Panc1 (cell line): ENCODE results near the gene ZNF236. TPM values are rescaled to one million over a fixed set of nuclear protein-coding genes. Genes with fewer than 3 reads are reported as not detected.

Experiments used
- ATAC-seq: fragments of 200-7000 bp; cut with Tn5 transposase; 2 replicates; pipeline ENCODE4 v1.9.1; 2020; ENCODE audit warnings: mild to moderate bottlenecking, moderate library complexity
- BruUV-seq: library from RNA; stranded (reverse); fragments of 400-500 nt; replicated peaks from 2 replicates; lab custom pipeline; 2021; lab: Mats Ljungman, UMichigan
- CTCF ChIA-PET: fragments of 300-600 bp; sonication (Branson Sonifier 250); formaldehyde crosslinking; loops from one replicate; lab custom pipeline; 2022; ENCODE audit warnings: antibody characterized with exemption; lab: Charles Lee
- POLR2A ChIA-PET: fragments of 300-600 bp; sonication (Branson Sonifier 250); formaldehyde crosslinking; loops from one replicate; lab custom pipeline; 2022; ENCODE audit warnings: antibody characterized with exemption; lab: Charles Lee
- DNase-seq: peaks from one replicate; pipeline ENCODE4 v3.0.0-alpha.2; 2010; ENCODE audit warnings: low read depth, low spot score
- H3K27ac ChIP-seq: 2 replicates; pipeline ENCODE4 v1.5.1; 2011; ENCODE audit warnings: mild to moderate bottlenecking, low read length, inconsistent platforms
- H3K27me3 ChIP-seq: fragments of 200-500 bp; sonication (Bioruptor generic); 2 replicates; pipeline ENCODE4 v1.6.0; 2014; ENCODE audit warnings: low read length, inconsistent platforms; ENCODE audit not compliant: control insufficient read depth, insufficient read depth
- H3K36me3 ChIP-seq: fragments of 200-500 bp; sonication (Bioruptor generic); 2 replicates; pipeline ENCODE4 v1.5.1; 2014; ENCODE audit warnings: inconsistent platforms, mild to moderate bottlenecking, low read length, moderate library complexity; ENCODE audit not compliant: control insufficient read depth, insufficient read depth
- H3K4me1 ChIP-seq: 2 replicates; pipeline ENCODE4 v1.5.1; 2011; ENCODE audit warnings: inconsistent platforms, mild to moderate bottlenecking, low read length, moderate library complexity; ENCODE audit not compliant: control insufficient read depth, insufficient read depth
- H3K4me3 ChIP-seq, 2 experiments: 2 replicates each; pipeline ENCODE4 v1.5.1; 2011 to 2012; ENCODE audit warnings: low read depth in 2 of 2, low read length in 2 of 2, mild to moderate bottlenecking in 2 of 2, inconsistent platforms in 1 of 2, moderate library complexity in 1 of 2
- H3K9me3 ChIP-seq: fragments of 200-500 bp; sonication (Bioruptor generic); 2 replicates; pipeline ENCODE4 v1.5.1; 2014; ENCODE audit warnings: low read depth, mild to moderate bottlenecking, inconsistent platforms, low read length, moderate library complexity; ENCODE audit not compliant: control insufficient read depth, insufficient read depth
- CTCF ChIP-seq: fragments of 450-650 bp; IDR thresholded peaks from 2 replicates; pipeline ENCODE4 v1.5.1; 2017; ENCODE audit warnings: mild to moderate bottlenecking
- POLR2AphosphoS5 ChIP-seq: IDR thresholded peaks from 2 replicates; pipeline ENCODE4 v1.6.1; 2012; ENCODE audit warnings: mild to moderate bottlenecking, low read depth, low read length, moderate library complexity
- REST ChIP-seq, 2 experiments: IDR thresholded peaks; 2 replicates each; pipeline ENCODE4 v1.6.1; 2011 to 2012; ENCODE audit warnings: low read depth in 2 of 2, control low read depth in 1 of 2, low read length in 1 of 2, mild to moderate bottlenecking in 1 of 2, moderate library complexity in 1 of 2; ENCODE audit not compliant: insufficient read depth in 1 of 2
- SIN3A ChIP-seq: IDR thresholded peaks from 2 replicates; pipeline ENCODE4 v1.6.1; 2012; ENCODE audit warnings: low read depth, mild to moderate bottlenecking, low read length, moderate library complexity, borderline replicate concordance; ENCODE audit not compliant: insufficient read depth
- TCF7L2 ChIP-seq: IDR thresholded peaks from 2 replicates; pipeline ENCODE4 v1.6.1; 2011; ENCODE audit warnings: mild to moderate bottlenecking, low read depth, low read length, inconsistent platforms
- in situ Hi-C: cut with HindIII; loops from 2 replicates; pipeline ENCODE4 v1.10.0; 2016; ENCODE audit warnings: low sequenced_read_pairs, low pct_unique_long_range_greater_than_20kb
- intact Hi-C: fragments of 100-400 bp; cut with micrococcal nuclease; formaldehyde crosslinking; loops from one replicate; pipeline ENCODE4 v1.10.0; 2022; ENCODE audit not compliant: unreplicated experiment
- total RNA-seq: library from RNA; stranded (reverse); gene quantifications from one replicate; pipeline ENCODE4 v1.2.1, GENCODE V29; 2021; ENCODE audit not compliant: unreplicated experiment

Gene ZNF236
- total RNA-seq, 1 experiment from 2014 or later = 32.2 TPM

- Histone ChIP-seq H3K4me1 (no peaks in the 10 kb centered on the region), H3K9me3 (no peaks in the 10 kb centered on the region), H3K27me3 (no peaks in the 10 kb centered on the region), H3K4me3 (no peak overlapping the region), H3K36me3 (peaks cover 11% of the 10 kb centered on the region), H3K27ac (no peak overlapping the region)
- no TSS peak for BruUV-seq
- in situ Hi-C loops (no loop called here), intact Hi-C loops (no loop called here)
- TF ChIP-seq TCF7L2 (no peak), POLR2AphosphoS5 (no peak), CTCF (no peak), REST (IDR thresholded peaks at IDR 0.05; ENCODE audit: insufficient read depth in 1 of 2, low read depth in 2 of 2, low read length in 1 of 2) (no peak), SIN3A (no peak)
- no peak for ATAC-seq
- ChIA-PET CTCF (no interaction called here), POLR2A (no interaction called here)
- DNase-seq = no peak
Measured at GRCh38 chr18:76932026-76932819, 109.9 kb downstream of the ZNF236 start.

GRCh38 chr18:76935722-76936337 is 113.5 kb downstream of the ZNF236 start:
- intact Hi-C loops (no loop called here), in situ Hi-C loops (no loop called here)
- H3K4me3 ChIP-seq = no peak overlapping the region
- H3K9me3 ChIP-seq = no peaks in the 10 kb centered on the region
- TF ChIP-seq SIN3A (no peak), POLR2AphosphoS5 (no peak), TCF7L2 (no peak), REST (IDR thresholded peaks at IDR 0.05; ENCODE audit: insufficient read depth in 1 of 2, low read depth in 2 of 2, low read length in 1 of 2) (no peak), CTCF (no peak)
- DNase-seq (no peak), ATAC-seq (no peak)
- H3K27ac ChIP-seq = no peak overlapping the region
- H3K4me1 ChIP-seq = no peaks in the 10 kb centered on the region
- BruUV-seq = no TSS peak
- POLR2A ChIA-PET = no interaction called here
- H3K27me3 ChIP-seq = no peaks in the 10 kb centered on the region
- peaks cover 6% of the 10 kb centered on the region; the same call in 1 of the 2 replicates for H3K36me3 ChIP-seq
- CTCF ChIA-PET = no interaction called here
